Stimulated activated CD4-positive, alpha-beta T cell treated with anti-CD3 and anti-CD28 coated beads, TNF-alpha, amount 100 ng/mL, for 1 hour (primary cell): Measurements from ENCODE around the gene OR52K2.
"Not testable (repeated sequence)": the region's sequence is repeated elsewhere in the genome, so short reads cannot be mapped to it uniquely, and the experiment has no call there.

ENCODE experiments used
- DNase-seq, 3 donors: peaks; one replicate each; pipeline ENCODE4 v3.0.0-alpha.2; 2020; ENCODE audit warnings: low read depth in 3 of 3, low spot score in 1 of 3

OR52K2 gene

DNA sequence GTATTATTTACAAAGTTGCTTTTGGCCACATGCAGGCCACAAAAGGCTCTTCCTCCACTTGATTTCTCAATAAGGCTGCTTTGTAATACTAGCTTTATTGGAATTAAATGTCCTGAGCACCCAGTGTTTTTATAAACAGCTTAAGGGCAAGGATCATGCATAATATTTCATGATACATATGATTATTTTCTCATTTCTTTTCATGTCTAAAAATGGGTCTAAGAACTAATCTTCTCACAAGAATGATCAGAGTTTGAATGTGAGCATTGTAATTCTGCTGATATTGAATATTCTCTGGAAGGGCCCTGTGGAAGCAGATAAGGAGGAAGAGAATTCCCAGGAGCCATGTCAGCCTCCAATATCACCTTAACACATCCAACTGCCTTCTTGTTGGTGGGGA lies at the start of gene OR52K2:
Gene OR52K2 (plus strand): TSS at position 301 of the 400 bp plus-strand sequence. CDS start 45 bp downstream, at position 346.
- no peak for DNase-seq

- not testable (repeated sequence) for DNase-seq
Measured at GRCh38 chr11:4406206-4406605, 42.9 kb upstream of the OR52K2 start.

DNA sequence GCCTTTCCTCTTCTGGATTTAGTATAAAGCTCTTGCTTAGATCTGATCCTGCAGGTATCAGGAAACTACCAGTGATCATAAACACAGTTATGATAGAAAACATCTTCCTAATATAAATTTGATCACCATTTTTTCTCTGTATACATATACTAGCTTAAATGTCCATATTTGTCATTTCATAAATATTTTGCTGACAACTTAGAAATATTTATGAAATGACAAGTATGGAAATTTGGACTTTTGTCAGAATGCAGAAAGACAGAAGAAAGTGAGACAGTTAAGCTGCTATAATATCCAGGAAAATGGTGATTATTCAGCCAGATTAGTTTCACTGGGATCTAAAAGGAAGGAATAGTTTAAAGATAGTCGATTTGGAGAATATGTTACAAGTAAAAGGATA lies 32.8 kb upstream of the OR52K2 start:
- no peak for DNase-seq

DNA sequence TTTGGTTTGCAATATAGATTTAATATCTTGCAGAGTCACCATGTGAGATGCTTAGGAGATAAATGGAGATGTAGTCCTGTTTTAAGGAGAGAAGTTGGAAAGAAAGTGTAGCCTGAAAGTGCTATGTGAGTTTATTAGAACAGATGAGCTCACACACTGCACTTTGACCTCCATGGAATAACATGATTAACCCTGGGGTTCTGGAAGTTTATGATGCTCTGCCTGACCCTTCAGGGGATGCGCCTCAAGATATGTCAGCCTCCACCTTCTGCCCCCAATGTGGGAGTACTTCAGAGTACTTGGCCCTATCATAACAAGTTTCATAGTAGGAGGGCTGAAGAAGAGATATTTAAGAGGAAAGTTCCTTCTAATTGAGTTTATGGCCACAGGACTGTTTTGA lies 32.3 kb upstream of the OR52K2 start:
- DNase-seq, result no peak

DNA sequence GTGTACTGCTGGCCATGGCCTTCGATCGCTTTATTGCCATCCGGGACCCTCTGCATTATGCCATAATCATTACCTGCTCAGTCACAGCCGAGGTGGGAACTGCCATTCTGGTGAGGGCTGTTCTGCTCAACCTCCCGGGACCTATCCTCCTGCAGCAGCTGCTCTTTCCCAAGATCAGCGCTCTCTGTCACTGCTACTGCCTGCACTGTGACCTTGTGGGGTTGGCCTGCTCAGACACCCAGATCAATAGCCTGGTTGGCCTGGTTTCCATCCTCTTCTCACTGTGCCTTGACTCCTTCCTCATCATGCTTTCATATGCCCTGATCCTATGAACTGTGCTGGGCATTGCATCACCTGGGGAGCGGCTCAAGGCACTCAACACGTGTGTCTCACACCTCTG lies 30.7 kb upstream of the OR52K2 start:
- DNase-seq, result no peak

GRCh38 chr11:4430051-4430450 lies 19.0 kb upstream of the OR52K2 start:
- no peak for DNase-seq

DNA sequence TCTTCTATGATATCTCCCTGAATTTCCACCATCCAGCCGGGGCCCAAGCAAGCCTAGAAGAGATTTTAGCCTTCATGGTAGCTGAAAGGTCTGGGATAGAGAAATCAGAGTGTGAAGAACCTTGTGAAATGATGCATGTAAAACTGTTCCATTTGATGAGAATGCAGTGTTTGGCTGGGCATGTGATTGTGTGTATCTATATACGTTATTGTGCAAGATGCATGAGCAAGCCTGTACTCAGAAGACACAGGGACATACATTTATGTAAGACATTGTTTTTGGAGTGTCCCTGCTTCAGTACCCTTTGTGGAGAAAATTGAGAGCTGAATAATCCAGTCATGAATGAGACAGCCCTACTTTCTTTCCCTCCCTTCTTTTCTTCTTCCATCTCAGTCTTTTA lies 15.2 kb upstream of the OR52K2 start:
- DNase-seq, result no peak

DNA sequence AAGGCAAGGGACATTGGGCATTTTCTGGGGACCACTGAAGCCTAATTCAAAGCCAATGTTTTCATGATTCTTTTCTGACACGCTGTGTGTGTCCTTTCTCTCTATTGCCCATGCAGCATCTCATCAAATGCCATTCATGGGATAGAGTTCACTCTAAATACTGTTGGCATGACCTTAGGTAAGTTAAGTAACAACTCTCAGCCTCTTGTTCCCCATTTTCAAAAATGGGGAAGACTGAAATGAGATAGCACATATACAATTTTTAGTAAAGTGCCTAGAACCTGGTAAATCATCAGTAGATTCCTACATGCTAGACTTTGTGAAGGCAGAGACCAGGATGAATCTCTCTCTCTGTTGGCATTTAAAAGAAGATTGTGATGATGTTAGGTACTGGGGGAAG lies 12.7 kb upstream of the OR52K2 start:
- no peak for DNase-seq

- DNase-seq, result no peak
Measured at GRCh38 chr11:4441515-4441914, 7.6 kb upstream of the OR52K2 start.

- DNase-seq, result no peak
Measured at GRCh38 chr11:4443232-4443891, 5.7 kb upstream of the OR52K2 start.

DNA sequence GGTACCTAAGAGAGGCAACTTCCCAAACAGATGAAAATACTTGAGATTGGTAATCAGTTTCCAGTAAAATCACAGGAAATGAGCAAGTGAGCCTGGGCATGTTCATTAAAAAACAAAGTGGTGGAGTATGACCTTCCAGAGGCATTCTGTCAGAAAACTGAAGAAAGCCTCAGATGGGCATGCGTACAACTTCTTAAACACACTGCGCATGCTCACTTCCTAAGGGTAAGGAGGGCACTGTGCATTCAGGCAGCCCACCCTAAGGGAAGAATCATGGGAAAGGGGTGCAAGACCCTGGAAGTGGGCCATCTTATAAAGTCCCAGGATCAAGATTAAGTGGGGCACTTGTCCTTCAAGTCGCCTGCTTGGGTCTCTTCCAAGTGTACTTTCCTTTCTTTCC lies 4.0 kb downstream of the OR52K2 start:
- DNase-seq, result no peak

- DNase-seq, result no peak
Measured at GRCh38 chr11:4454021-4454420, 4.9 kb downstream of the OR52K2 start.

GRCh38 chr11:4455419-4455818 lies 6.3 kb downstream of the OR52K2 start:
- DNase-seq, result no peak

DNA sequence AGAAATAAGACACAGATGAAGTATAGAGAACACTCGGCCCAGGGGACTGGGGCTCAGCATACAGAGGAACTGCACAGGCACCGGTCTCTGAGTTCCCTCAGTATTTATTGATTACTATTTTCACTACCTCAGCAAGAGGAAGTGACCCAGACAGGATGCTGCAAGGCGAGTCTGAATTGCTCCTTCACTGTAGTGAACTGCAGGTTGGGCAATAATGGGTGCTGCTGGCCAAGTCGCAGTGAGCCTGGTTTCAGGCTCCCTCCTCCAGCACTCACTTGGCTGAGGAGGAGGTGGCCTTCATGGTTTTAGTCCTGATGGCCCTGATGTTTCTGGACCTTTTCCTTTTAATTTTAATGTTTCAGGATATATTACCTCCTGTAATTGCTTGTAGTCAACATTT lies 10.4 kb downstream of the OR52K2 start:
- no peak for DNase-seq

DNA sequence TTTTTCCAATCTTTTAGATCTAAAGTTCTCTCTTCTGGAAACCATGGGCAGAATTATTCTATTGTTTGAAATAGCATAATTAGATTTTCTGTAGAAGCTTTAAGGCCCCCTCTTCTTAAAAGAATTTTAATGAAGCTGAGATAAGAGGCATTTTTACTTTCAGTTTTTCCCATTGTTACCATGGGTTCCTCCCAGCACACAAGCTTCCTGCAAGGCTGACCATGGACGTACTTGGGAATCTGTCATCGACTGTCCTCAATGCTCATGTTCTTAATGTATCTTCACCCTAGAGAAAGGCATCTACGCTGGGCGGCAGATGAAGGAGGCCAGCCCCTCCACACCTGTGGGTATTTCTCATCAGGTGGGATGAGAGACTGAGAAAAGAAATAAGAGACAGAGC lies 11.1 kb downstream of the OR52K2 start:
- DNase-seq, result no peak

DNA sequence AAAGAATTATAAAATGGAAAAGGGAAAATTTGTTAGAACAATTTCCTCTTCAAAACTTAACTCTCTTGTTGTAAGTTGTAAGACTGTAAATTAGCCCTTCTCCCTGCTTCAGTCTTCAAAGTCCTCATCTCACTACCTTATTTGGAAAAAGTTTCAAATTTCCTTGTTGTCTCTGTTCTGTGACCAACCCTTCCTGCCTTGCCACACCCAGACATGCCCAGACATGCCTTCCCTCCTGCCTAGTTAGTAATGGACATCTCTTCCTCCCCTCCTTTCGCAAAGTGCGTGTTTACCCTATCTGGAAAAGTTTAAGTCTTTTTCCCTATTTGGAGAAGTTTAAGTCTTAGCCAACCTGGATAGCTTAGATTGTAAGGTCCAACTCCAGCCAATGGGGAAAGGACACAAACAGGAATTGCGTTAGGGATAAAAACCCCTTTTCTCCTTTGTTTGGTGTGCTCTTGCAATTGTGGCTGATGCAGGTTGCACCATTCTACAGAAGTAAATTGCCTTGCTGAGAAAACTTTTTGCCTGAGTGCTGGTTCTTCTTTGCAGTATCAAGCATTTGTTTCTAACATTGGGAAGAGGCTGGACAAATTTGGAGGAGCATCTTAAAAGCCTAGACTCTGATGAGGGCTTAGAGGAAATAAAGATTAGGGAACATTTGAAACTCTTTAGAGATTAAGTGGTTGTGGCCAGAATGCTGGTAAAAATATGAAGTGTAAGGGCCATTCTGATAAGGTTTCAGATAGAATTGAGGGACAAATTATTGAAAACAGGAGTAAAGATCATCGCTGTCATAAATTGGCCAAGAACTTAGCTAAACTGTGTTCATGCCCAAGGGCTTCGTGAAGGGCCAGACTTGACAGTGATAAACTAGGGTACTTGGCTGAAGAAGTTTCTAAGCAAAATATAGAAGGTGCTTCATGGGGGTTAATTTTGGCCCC lies 15.4 kb downstream of the OR52K2 start:
- no peak for DNase-seq

DNA sequence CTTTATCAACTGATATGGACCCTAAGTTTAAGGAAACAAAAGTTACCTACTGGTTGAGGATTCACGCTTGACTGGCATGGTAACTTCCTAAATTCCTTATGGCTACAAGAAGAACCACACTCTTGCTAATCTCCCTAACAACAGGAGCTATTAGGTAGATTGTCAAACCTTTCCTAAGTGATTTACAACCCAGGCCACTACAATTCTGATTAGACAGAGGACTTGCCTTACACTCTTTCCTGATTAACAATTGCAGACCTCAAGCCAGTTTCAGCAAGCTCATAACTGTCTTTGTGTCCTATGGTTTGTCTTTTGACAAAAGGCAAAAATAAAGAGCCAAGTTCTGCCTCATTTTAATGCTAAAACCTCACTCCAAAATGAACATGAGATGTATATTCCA lies 16.3 kb downstream of the OR52K2 start:
- DNase-seq, result no peak

- no peak for DNase-seq
Measured at GRCh38 chr11:4466131-4466870, 17.2 kb downstream of the OR52K2 start.

GRCh38 chr11:4466871-4467442 lies 17.9 kb downstream of the OR52K2 start:
- no peak for DNase-seq

- no peak for DNase-seq
Measured at GRCh38 chr11:4467811-4468606, 18.9 kb downstream of the OR52K2 start.

DNA sequence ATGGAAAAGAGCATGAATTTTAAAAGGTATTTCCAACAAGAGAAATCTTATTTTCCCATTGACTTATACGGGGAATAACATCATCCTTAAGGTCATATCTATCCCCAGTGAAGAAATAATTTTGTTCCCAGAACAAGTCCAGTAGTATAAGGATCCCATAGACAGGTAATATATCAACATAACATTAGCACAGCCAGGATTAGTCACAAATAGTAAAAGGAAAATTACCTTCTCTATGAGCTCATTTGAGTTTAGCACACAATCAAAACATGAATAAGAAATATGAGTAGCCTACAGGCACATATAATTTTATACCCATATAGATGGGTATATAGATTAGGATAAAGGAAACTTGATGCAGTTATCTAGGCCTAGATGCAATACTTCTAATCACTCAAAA lies 30.5 kb downstream of the OR52K2 start:
- DNase-seq, result no peak
